WTC11 (cell line): ENCODE results near the gene MEP1A. TPM values are rescaled to one million over a fixed set of nuclear protein-coding genes. Genes with fewer than 3 reads are reported as not detected.
"Not testable (repeated sequence)": the region's sequence is repeated elsewhere in the genome, so short reads cannot be mapped to it uniquely, and the experiment has no call there.

Experiments used
- ATAC-seq: fragments of 200-7000 bp; cut with Tn5 transposase; 2 replicates; pipeline ENCODE4 v1.10.0; 2021; ENCODE audit warnings: mild to moderate bottlenecking, moderate library complexity
- CTCF ChIA-PET: fragments of 300-600 bp; sonication (Branson Sonifier 250); formaldehyde crosslinking; loops from one replicate; lab custom pipeline; 2021; ENCODE audit warnings: antibody characterized with exemption; lab: Charles Lee
- POLR2A ChIA-PET: fragments of 350-600 bp; sonication (Branson Sonifier 250); formaldehyde crosslinking; loops from one replicate; lab custom pipeline; 2021; ENCODE audit warnings: antibody characterized with exemption; lab: Charles Lee
- DNase-seq: peaks from one replicate; pipeline ENCODE4 v3.0.0; 2021; ENCODE audit warnings: low spot score
- H3K27ac Mint-ChIP-seq: 2 replicates; pipeline ENCODE4 v1.8.0; 2021; ENCODE audit warnings: mixed read lengths
- H3K27me3 Mint-ChIP-seq: 2 replicates; pipeline ENCODE4 v1.8.0; 2021; ENCODE audit warnings: low read depth, mild to moderate bottlenecking, moderate library complexity, mixed read lengths
- H3K36me3 Mint-ChIP-seq: 2 replicates; pipeline ENCODE4 v1.8.0; 2021; ENCODE audit warnings: mixed read lengths
- H3K4me1 Mint-ChIP-seq: 2 replicates; pipeline ENCODE4 v1.8.0; 2022; ENCODE audit warnings: mixed read lengths
- H3K4me3 Mint-ChIP-seq: 2 replicates; pipeline ENCODE4 v1.8.0; 2021; ENCODE audit warnings: mild to moderate bottlenecking, moderate library complexity, mixed read lengths
- H3K9me3 Mint-ChIP-seq: 2 replicates; pipeline ENCODE4 v1.8.0; 2021; ENCODE audit warnings: mixed read lengths
- CREB1 ChIP-seq: sonication (generic); formaldehyde crosslinking; IDR thresholded peaks from 2 replicates; pipeline ENCODE4 v1.8.0; 2023; ENCODE audit warnings: mild to moderate bottlenecking, missing genetic modification reagents
- EMX1 ChIP-seq: fragments of 250-450 bp; sonication (Bioruptor Pico); IDR thresholded peaks from 2 replicates; pipeline ENCODE4 v1.8.0; 2021; ENCODE audit warnings: mild to moderate bottlenecking
- ETV6 ChIP-seq: sonication (generic); formaldehyde crosslinking; IDR thresholded peaks from 2 replicates; pipeline ENCODE4 v1.8.1; 2022; ENCODE audit warnings: mild to moderate bottlenecking, missing genetic modification reagents
- GTF2I ChIP-seq: fragments of 250-450 bp; sonication (Bioruptor Pico); conservative IDR thresholded peaks from 2 replicates; pipeline ENCODE4 v1.4.0; 2021; ENCODE audit warnings: mild to moderate bottlenecking
- HMGA2 ChIP-seq: fragments of 250-450 bp; sonication (Bioruptor Pico); IDR thresholded peaks from 2 replicates; pipeline ENCODE4 v1.4.0; 2021; ENCODE audit warnings: mild to moderate bottlenecking, moderate library complexity
- IRF2 ChIP-seq: sonication (generic); formaldehyde crosslinking; IDR thresholded peaks from 2 replicates; pipeline ENCODE4 v1.8.0; 2022; ENCODE audit warnings: low read depth, missing genetic modification reagents, borderline replicate concordance
- MXD4 ChIP-seq: fragments of 250-450 bp; sonication (Bioruptor Pico); IDR thresholded peaks from 2 replicates; pipeline ENCODE4 v1.8.0; 2021; ENCODE audit warnings: mild to moderate bottlenecking, moderate library complexity, borderline replicate concordance
- NR1H2 ChIP-seq: sonication (generic); formaldehyde crosslinking; IDR thresholded peaks from 2 replicates; pipeline ENCODE4 v1.9.0; 2021; ENCODE audit warnings: mild to moderate bottlenecking, moderate library complexity, missing genetic modification reagents
- OVOL2 ChIP-seq: fragments of 250-450 bp; sonication (Bioruptor Pico); IDR thresholded peaks from 2 replicates; pipeline ENCODE4 v1.9.0; 2021; ENCODE audit warnings: mild to moderate bottlenecking, borderline replicate concordance
- RORB ChIP-seq: fragments of 250-450 bp; sonication (Bioruptor Pico); IDR thresholded peaks from 2 replicates; pipeline ENCODE4 v1.9.0; 2021; ENCODE audit warnings: mild to moderate bottlenecking
- SMAD4 ChIP-seq: sonication (generic); formaldehyde crosslinking; IDR thresholded peaks from 2 replicates; pipeline ENCODE4 v1.8.0; 2022; ENCODE audit warnings: mild to moderate bottlenecking, missing genetic modification reagents
- ZNF416 ChIP-seq: fragments of 250-450 bp; sonication (Bioruptor Pico); IDR thresholded peaks from 2 replicates; pipeline ENCODE4 v1.9.0; 2021; ENCODE audit warnings: mild to moderate bottlenecking, inconsistent platforms
- ZNF423 ChIP-seq: fragments of 250-450 bp; sonication (Bioruptor Pico); IDR thresholded peaks from 2 replicates; pipeline ENCODE4 v2.1.2; 2022; ENCODE audit warnings: mild to moderate bottlenecking, moderate library complexity
- ZNF671 ChIP-seq: fragments of 250-450 bp; sonication (Bioruptor Pico); IDR thresholded peaks from 2 replicates; pipeline ENCODE4 v1.8.0; 2021; ENCODE audit warnings: mild to moderate bottlenecking
- total RNA-seq: library from RNA; stranded (reverse); gene quantifications from 3 replicates; pipeline ENCODE4 v1.2.3, GENCODE V29; 2021
- TF ChIP-seq, protein P1 (sequence below): sonication (generic); formaldehyde crosslinking; IDR thresholded peaks from 2 replicates; pipeline ENCODE4 v1.8.0; 2022; ENCODE audit warnings: mild to moderate bottlenecking, missing genetic modification reagents
- TF ChIP-seq, protein P2 (sequence below): fragments of 200-600 bp; IDR thresholded peaks from 2 replicates; pipeline ENCODE4 v1.8.0; 2022; ENCODE audit warnings: antibody characterized with exemption
- TF ChIP-seq, protein P3 (sequence below): sonication (generic); formaldehyde crosslinking; IDR thresholded peaks from 2 replicates; pipeline ENCODE4 v1.8.1; 2023; ENCODE audit warnings: mild to moderate bottlenecking, missing genetic modification reagents, moderate library complexity
- TF ChIP-seq, protein P4 (sequence below): sonication (generic); formaldehyde crosslinking; IDR thresholded peaks from 2 replicates; pipeline ENCODE4 v1.8.1; 2023; ENCODE audit warnings: mild to moderate bottlenecking, missing genetic modification reagents, borderline replicate concordance
- TF ChIP-seq, protein P5 (sequence below): sonication (generic); formaldehyde crosslinking; IDR thresholded peaks from 2 replicates; pipeline ENCODE4 v1.8.0; 2022; ENCODE audit warnings: missing genetic modification reagents
- TF ChIP-seq, protein P6 (sequence below): fragments of 250-450 bp; sonication (Bioruptor Pico); IDR thresholded peaks from 2 replicates; pipeline ENCODE4 v1.9.0; 2021; ENCODE audit warnings: mild to moderate bottlenecking

MEP1A gene
- total RNA-seq, 1 experiment from 2014 or later = 0.09 TPM

DNA sequence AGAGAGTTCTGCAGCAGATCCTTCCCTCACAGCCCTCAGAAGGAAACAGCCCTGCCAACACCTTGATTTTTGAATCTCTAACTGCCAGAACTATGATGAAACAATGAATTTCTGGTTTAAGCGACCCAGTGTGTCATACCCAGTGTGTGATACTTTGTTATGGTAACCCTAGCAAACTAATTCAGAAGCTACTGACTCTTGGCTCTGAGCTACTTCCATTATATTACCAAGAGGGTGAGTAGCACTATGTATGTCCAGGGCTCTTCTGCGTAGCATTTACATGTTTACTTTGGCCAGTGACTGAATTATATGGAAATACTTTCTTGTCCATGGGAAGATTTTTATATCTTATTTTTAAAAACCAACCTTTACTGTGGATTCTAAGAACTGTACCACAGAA, 29.7 kb upstream of the MEP1A start (continued):
- TF ChIP-seq, protein P1, sequence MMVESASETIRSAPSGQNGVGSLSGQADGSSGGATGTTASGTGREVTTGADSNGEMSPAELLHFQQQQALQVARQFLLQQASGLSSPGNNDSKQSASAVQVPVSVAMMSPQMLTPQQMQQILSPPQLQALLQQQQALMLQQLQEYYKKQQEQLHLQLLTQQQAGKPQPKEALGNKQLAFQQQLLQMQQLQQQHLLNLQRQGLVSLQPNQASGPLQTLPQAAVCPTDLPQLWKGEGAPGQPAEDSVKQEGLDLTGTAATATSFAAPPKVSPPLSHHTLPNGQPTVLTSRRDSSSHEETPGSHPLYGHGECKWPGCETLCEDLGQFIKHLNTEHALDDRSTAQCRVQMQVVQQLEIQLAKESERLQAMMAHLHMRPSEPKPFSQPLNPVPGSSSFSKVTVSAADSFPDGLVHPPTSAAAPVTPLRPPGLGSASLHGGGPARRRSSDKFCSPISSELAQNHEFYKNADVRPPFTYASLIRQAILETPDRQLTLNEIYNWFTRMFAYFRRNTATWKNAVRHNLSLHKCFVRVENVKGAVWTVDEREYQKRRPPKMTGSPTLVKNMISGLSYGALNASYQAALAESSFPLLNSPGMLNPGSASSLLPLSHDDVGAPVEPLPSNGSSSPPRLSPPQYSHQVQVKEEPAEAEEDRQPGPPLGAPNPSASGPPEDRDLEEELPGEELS (CRISPR knock-in tag) = no peak
- no peak for TF ChIP-seq ZNF423 (CRISPR knock-in tag)
- no peak for TF ChIP-seq RORB (CRISPR knock-in tag)
- TF ChIP-seq, protein P2, sequence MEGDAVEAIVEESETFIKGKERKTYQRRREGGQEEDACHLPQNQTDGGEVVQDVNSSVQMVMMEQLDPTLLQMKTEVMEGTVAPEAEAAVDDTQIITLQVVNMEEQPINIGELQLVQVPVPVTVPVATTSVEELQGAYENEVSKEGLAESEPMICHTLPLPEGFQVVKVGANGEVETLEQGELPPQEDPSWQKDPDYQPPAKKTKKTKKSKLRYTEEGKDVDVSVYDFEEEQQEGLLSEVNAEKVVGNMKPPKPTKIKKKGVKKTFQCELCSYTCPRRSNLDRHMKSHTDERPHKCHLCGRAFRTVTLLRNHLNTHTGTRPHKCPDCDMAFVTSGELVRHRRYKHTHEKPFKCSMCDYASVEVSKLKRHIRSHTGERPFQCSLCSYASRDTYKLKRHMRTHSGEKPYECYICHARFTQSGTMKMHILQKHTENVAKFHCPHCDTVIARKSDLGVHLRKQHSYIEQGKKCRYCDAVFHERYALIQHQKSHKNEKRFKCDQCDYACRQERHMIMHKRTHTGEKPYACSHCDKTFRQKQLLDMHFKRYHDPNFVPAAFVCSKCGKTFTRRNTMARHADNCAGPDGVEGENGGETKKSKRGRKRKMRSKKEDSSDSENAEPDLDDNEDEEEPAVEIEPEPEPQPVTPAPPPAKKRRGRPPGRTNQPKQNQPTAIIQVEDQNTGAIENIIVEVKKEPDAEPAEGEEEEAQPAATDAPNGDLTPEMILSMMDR = no peak
- no peak for TF ChIP-seq MXD4
- TF ChIP-seq IRF2 (CRISPR knock-in tag) = no peak
- no peak for TF ChIP-seq ZNF671 (CRISPR knock-in tag)
- TF ChIP-seq, protein P3, sequence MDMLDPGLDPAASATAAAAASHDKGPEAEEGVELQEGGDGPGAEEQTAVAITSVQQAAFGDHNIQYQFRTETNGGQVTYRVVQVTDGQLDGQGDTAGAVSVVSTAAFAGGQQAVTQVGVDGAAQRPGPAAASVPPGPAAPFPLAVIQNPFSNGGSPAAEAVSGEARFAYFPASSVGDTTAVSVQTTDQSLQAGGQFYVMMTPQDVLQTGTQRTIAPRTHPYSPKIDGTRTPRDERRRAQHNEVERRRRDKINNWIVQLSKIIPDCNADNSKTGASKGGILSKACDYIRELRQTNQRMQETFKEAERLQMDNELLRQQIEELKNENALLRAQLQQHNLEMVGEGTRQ (CRISPR knock-in tag) = no peak
- TF ChIP-seq, protein P4, sequence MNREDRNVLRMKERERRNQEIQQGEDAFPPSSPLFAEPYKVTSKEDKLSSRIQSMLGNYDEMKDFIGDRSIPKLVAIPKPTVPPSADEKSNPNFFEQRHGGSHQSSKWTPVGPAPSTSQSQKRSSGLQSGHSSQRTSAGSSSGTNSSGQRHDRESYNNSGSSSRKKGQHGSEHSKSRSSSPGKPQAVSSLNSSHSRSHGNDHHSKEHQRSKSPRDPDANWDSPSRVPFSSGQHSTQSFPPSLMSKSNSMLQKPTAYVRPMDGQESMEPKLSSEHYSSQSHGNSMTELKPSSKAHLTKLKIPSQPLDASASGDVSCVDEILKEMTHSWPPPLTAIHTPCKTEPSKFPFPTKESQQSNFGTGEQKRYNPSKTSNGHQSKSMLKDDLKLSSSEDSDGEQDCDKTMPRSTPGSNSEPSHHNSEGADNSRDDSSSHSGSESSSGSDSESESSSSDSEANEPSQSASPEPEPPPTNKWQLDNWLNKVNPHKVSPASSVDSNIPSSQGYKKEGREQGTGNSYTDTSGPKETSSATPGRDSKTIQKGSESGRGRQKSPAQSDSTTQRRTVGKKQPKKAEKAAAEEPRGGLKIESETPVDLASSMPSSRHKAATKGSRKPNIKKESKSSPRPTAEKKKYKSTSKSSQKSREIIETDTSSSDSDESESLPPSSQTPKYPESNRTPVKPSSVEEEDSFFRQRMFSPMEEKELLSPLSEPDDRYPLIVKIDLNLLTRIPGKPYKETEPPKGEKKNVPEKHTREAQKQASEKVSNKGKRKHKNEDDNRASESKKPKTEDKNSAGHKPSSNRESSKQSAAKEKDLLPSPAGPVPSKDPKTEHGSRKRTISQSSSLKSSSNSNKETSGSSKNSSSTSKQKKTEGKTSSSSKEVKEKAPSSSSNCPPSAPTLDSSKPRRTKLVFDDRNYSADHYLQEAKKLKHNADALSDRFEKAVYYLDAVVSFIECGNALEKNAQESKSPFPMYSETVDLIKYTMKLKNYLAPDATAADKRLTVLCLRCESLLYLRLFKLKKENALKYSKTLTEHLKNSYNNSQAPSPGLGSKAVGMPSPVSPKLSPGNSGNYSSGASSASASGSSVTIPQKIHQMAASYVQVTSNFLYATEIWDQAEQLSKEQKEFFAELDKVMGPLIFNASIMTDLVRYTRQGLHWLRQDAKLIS (CRISPR knock-in tag) = no peak
- TF ChIP-seq, protein P5, sequence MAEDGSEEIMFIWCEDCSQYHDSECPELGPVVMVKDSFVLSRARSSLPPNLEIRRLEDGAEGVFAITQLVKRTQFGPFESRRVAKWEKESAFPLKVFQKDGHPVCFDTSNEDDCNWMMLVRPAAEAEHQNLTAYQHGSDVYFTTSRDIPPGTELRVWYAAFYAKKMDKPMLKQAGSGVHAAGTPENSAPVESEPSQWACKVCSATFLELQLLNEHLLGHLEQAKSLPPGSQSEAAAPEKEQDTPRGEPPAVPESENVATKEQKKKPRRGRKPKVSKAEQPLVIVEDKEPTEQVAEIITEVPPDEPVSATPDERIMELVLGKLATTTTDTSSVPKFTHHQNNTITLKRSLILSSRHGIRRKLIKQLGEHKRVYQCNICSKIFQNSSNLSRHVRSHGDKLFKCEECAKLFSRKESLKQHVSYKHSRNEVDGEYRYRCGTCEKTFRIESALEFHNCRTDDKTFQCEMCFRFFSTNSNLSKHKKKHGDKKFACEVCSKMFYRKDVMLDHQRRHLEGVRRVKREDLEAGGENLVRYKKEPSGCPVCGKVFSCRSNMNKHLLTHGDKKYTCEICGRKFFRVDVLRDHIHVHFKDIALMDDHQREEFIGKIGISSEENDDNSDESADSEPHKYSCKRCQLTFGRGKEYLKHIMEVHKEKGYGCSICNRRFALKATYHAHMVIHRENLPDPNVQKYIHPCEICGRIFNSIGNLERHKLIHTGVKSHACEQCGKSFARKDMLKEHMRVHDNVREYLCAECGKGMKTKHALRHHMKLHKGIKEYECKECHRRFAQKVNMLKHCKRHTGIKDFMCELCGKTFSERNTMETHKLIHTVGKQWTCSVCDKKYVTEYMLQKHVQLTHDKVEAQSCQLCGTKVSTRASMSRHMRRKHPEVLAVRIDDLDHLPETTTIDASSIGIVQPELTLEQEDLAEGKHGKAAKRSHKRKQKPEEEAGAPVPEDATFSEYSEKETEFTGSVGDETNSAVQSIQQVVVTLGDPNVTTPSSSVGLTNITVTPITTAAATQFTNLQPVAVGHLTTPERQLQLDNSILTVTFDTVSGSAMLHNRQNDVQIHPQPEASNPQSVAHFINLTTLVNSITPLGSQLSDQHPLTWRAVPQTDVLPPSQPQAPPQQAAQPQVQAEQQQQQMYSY = no peak
- TF ChIP-seq GTF2I (CRISPR knock-in tag) = no peak
- TF ChIP-seq OVOL2 (CRISPR knock-in tag) = no peak

DNA sequence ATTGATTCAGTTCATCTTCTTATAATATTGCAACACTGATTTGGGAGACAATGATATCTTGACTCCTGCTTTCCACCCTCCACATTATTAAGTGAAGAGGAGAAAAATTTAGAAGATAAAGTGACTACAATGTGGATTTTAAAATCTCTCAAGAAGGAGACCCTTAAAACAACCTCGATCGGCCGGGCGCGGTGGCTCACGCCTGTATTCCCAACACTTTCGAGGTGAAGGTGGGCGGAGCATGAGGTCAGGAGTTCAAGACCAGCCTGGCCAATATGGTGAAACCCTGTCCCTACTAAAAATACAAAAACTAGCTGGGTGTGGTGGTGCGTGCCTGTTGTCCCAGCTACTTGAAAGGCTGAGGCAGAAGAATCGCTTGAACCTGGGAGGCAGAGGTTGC, 28.9 kb upstream of the MEP1A start:
- H3K9me3 Mint-ChIP-seq = peaks cover 19% of the 10 kb centered on the region
- H3K4me1 Mint-ChIP-seq, CTCF ChIA-PET, ATAC-seq, DNase-seq, H3K27ac Mint-ChIP-seq, H3K36me3 Mint-ChIP-seq, H3K27me3 Mint-ChIP-seq, POLR2A ChIA-PET, H3K4me3 Mint-ChIP-seq: not testable (repeated sequence)

DNA sequence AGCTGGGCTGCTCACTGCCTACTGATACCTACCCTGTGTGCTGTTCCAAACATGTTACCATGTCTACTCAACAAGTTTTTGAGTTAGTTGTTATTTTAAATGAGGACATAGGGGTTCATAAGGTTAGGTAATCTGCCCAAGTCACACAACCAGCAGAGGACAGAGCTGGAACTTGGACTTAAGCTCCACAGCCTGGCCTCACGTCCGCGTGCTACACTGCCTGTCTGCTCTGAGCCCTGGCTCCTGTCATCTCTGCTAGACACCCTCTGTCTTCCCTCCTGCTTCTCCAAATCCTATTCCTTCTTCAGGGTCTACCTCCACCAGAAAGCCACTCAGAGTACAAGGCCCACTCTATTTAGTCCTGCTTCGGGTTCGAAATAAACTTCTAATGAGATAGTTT, 28.2 kb upstream of the MEP1A start:
- DNase-seq = no peak
- Mint-ChIP-seq H3K4me3 (no peak overlapping the region), H3K9me3 (peaks cover 19% of the 10 kb centered on the region), H3K27me3 (no peaks in the 10 kb centered on the region), H3K36me3 (no peaks in the 10 kb centered on the region; the same call in 1 of the 2 replicates), H3K4me1 (no peaks in the 10 kb centered on the region), H3K27ac (no peak overlapping the region)
- TF ChIP-seq SMAD4 (no peak), NR1H2 (no peak), ZNF671 (CRISPR knock-in tag) (no peak), CREB1 (CRISPR knock-in tag) (no peak), EMX1 (CRISPR knock-in tag) (no peak), HMGA2 (no peak), ETV6 (CRISPR knock-in tag) (no peak), ZNF416 (CRISPR knock-in tag) (no peak), MXD4 (no peak)
- TF ChIP-seq, protein P6, sequence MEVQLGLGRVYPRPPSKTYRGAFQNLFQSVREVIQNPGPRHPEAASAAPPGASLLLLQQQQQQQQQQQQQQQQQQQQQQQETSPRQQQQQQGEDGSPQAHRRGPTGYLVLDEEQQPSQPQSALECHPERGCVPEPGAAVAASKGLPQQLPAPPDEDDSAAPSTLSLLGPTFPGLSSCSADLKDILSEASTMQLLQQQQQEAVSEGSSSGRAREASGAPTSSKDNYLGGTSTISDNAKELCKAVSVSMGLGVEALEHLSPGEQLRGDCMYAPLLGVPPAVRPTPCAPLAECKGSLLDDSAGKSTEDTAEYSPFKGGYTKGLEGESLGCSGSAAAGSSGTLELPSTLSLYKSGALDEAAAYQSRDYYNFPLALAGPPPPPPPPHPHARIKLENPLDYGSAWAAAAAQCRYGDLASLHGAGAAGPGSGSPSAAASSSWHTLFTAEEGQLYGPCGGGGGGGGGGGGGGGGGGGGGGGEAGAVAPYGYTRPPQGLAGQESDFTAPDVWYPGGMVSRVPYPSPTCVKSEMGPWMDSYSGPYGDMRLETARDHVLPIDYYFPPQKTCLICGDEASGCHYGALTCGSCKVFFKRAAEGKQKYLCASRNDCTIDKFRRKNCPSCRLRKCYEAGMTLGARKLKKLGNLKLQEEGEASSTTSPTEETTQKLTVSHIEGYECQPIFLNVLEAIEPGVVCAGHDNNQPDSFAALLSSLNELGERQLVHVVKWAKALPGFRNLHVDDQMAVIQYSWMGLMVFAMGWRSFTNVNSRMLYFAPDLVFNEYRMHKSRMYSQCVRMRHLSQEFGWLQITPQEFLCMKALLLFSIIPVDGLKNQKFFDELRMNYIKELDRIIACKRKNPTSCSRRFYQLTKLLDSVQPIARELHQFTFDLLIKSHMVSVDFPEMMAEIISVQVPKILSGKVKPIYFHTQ = no peak
- ATAC-seq = no peak
- ChIA-PET CTCF (no interaction called here), POLR2A (no interaction called here)
